ENCODE results near the gene RAB3D.

The RAB3D gene

GRCh38 chr19:11375143-11375948 is 35.9 kb upstream of the RAB3D start:
- Mint-ChIP-seq H3K4me1 (ENCODE audit: low read depth) (peaks cover 28% of the 10 kb centered on the region), H3K9me3 (no peaks in the 10 kb centered on the region), H3K4me3 (no peak overlapping the region), H3K27me3 (ENCODE audit: low read depth) (no peaks in the 10 kb centered on the region), H3K36me3 (ENCODE audit: low read depth) (peaks cover 20% of the 10 kb centered on the region), H3K27ac (no peak overlapping the region)
- peak; percentile 72 for DNase-seq (ENCODE audit: low spot score)

GRCh38 chr19:11374433-11375142 is 35.1 kb upstream of the RAB3D start, which contains the start of gene SWSAP1:
TSS of gene SWSAP1 (plus strand) at chr19:11374666. CDS start at chr19:11374681, 15 bp downstream.
- H3K4me3 Mint-ChIP-seq: no peak within 1 kb of the TSS
- peak; percentile 97 for DNase-seq (ENCODE audit: low spot score)
- no peaks in the 10 kb centered on the region for H3K9me3 Mint-ChIP-seq
- peaks cover 18% of the 10 kb centered on the region for H3K36me3 Mint-ChIP-seq (ENCODE audit: low read depth)
- no peak within 1 kb of the TSS for H3K27ac Mint-ChIP-seq
- H3K27me3 Mint-ChIP-seq (ENCODE audit: low read depth): no peaks in the 10 kb centered on the region
- H3K4me1 Mint-ChIP-seq (ENCODE audit: low read depth): peaks cover 22% of the 10 kb centered on the region

GRCh38 chr19:11373885-11374432 is 34.5 kb upstream of the RAB3D start:
- Mint-ChIP-seq H3K27ac (no peak overlapping the region), H3K9me3 (no peaks in the 10 kb centered on the region), H3K4me3 (no peak overlapping the region), H3K27me3 (ENCODE audit: low read depth) (no peaks in the 10 kb centered on the region), H3K4me1 (ENCODE audit: low read depth) (peaks cover 20% of the 10 kb centered on the region), H3K36me3 (ENCODE audit: low read depth) (peaks cover 18% of the 10 kb centered on the region)
- DNase-seq (ENCODE audit: low spot score): no peak

GRCh38 chr19:11373166-11373884 is 33.9 kb upstream of the RAB3D start:
- Mint-ChIP-seq H3K36me3 (ENCODE audit: low read depth) (peaks cover 14% of the 10 kb centered on the region), H3K4me1 (ENCODE audit: low read depth) (peaks cover 18% of the 10 kb centered on the region), H3K27ac (no peak overlapping the region), H3K4me3 (no peak overlapping the region), H3K27me3 (ENCODE audit: low read depth) (no peaks in the 10 kb centered on the region), H3K9me3 (no peaks in the 10 kb centered on the region)
- no peak for DNase-seq (ENCODE audit: low spot score)

- DNase-seq (ENCODE audit: low spot score): no peak
- no peak overlapping the region for H3K27ac Mint-ChIP-seq
- H3K9me3 Mint-ChIP-seq: no peaks in the 10 kb centered on the region
These were observed 31.3 kb upstream of the RAB3D start for GRCh38 chr19:11370744-11371143.

GRCh38 chr19:11367528-11367927 is 28.1 kb upstream of the RAB3D start:
- Mint-ChIP-seq H3K27ac (no peak overlapping the region), H3K27me3 (ENCODE audit: low read depth) (no peaks in the 10 kb centered on the region), H3K4me1 (ENCODE audit: low read depth) (no peaks in the 10 kb centered on the region), H3K4me3 (no peak overlapping the region), H3K36me3 (ENCODE audit: low read depth) (peaks cover 6% of the 10 kb centered on the region), H3K9me3 (no peaks in the 10 kb centered on the region)
- DNase-seq (ENCODE audit: low spot score): no peak

More at GRCh38 chr19:11370744-11371143, 31.3 kb upstream of the RAB3D start:
- Mint-ChIP-seq H3K4me1 (ENCODE audit: low read depth) (peaks cover 5% of the 10 kb centered on the region), H3K4me3 (no peak overlapping the region), H3K27me3 (ENCODE audit: low read depth) (no peaks in the 10 kb centered on the region), H3K36me3 (ENCODE audit: low read depth) (peaks cover 6% of the 10 kb centered on the region)

GRCh38 chr19:11365557-11366117 is 26.2 kb upstream of the RAB3D start:
- H3K9me3 Mint-ChIP-seq: no peaks in the 10 kb centered on the region
- H3K36me3 Mint-ChIP-seq (ENCODE audit: low read depth): peaks cover 2% of the 10 kb centered on the region
- DNase-seq (ENCODE audit: low spot score): no peak
- H3K4me1 Mint-ChIP-seq (ENCODE audit: low read depth): no peaks in the 10 kb centered on the region
- no peak overlapping the region for H3K4me3 Mint-ChIP-seq
- no peak overlapping the region for H3K27ac Mint-ChIP-seq
- H3K27me3 Mint-ChIP-seq (ENCODE audit: low read depth): no peaks in the 10 kb centered on the region

- no peak for DNase-seq (ENCODE audit: low spot score)
- Mint-ChIP-seq H3K4me3 (no peak overlapping the region), H3K9me3 (no peaks in the 10 kb centered on the region), H3K4me1 (ENCODE audit: low read depth) (no peaks in the 10 kb centered on the region), H3K36me3 (ENCODE audit: low read depth) (peaks cover 1% of the 10 kb centered on the region), H3K27ac (no peak overlapping the region), H3K27me3 (ENCODE audit: low read depth) (no peaks in the 10 kb centered on the region)
These were observed 25.5 kb upstream of the RAB3D start for GRCh38 chr19:11364935-11365334.

GRCh38 chr19:11364296-11364904 is 24.9 kb upstream of the RAB3D start:
- Mint-ChIP-seq H3K4me3 (no peak overlapping the region), H3K9me3 (no peaks in the 10 kb centered on the region), H3K4me1 (ENCODE audit: low read depth) (no peaks in the 10 kb centered on the region), H3K36me3 (ENCODE audit: low read depth) (peaks cover 1% of the 10 kb centered on the region), H3K27me3 (ENCODE audit: low read depth) (no peaks in the 10 kb centered on the region), H3K27ac (no peak overlapping the region)
- no peak for DNase-seq (ENCODE audit: low spot score)

GRCh38 chr19:11363881-11364280 is 24.4 kb upstream of the RAB3D start:
- no peak overlapping the region for H3K27ac Mint-ChIP-seq
- no peaks in the 10 kb centered on the region for H3K27me3 Mint-ChIP-seq (ENCODE audit: low read depth)
- H3K4me3 Mint-ChIP-seq: no peak overlapping the region
- no peaks in the 10 kb centered on the region for H3K4me1 Mint-ChIP-seq (ENCODE audit: low read depth)
- peaks cover 1% of the 10 kb centered on the region for H3K36me3 Mint-ChIP-seq (ENCODE audit: low read depth)
- no peak for DNase-seq (ENCODE audit: low spot score)
- H3K9me3 Mint-ChIP-seq: no peaks in the 10 kb centered on the region

GRCh38 chr19:11361771-11362731 is 22.6 kb upstream of the RAB3D start:
- H3K27ac Mint-ChIP-seq: no peak overlapping the region

GRCh38 chr19:11361037-11361770 is 21.7 kb upstream of the RAB3D start:
- no peaks in the 10 kb centered on the region for H3K27me3 Mint-ChIP-seq (ENCODE audit: low read depth)
- H3K36me3 Mint-ChIP-seq (ENCODE audit: low read depth): no peaks in the 10 kb centered on the region
- DNase-seq (ENCODE audit: low spot score): no peak
- no peak overlapping the region for H3K4me3 Mint-ChIP-seq
- no peaks in the 10 kb centered on the region for H3K9me3 Mint-ChIP-seq
- H3K4me1 Mint-ChIP-seq (ENCODE audit: low read depth): no peaks in the 10 kb centered on the region
- no peak overlapping the region for H3K27ac Mint-ChIP-seq

More at GRCh38 chr19:11361771-11362731, 22.6 kb upstream of the RAB3D start:
- Mint-ChIP-seq H3K9me3 (no peaks in the 10 kb centered on the region), H3K36me3 (ENCODE audit: low read depth) (peaks cover 1% of the 10 kb centered on the region), H3K27me3 (ENCODE audit: low read depth) (no peaks in the 10 kb centered on the region), H3K4me3 (no peak overlapping the region), H3K4me1 (ENCODE audit: low read depth) (no peaks in the 10 kb centered on the region)
- DNase-seq (ENCODE audit: low spot score): no peak

All from T-helper 2 cell treated with Interferon-gamma antibody and Interleukin-4, amounts not matched to agents 5 μg/mL and 100 μg/mL, for 36 hours (primary cell).